Thymus (tissue), 11 donors: ENCODE data around the gene GRID2. TPM values are rescaled to one million over a fixed set of nuclear protein-coding genes. Genes with fewer than 3 reads are reported as not detected.

Experiments used
- DNase-seq, 9 donors: peaks; one replicate each; pipeline ENCODE4 v3.0.0-alpha.2; 2013; ENCODE audit warnings: low spot score in 9 of 9, low read depth in 6 of 9, missing footprints in 1 of 9
- H3K27ac ChIP-seq, 2 donors: one replicate each; pipeline ENCODE4 v1.5.1; 2013; ENCODE audit warnings: control low read depth in 1 of 2, low read depth in 1 of 2, low read length in 1 of 2, mild to moderate bottlenecking in 1 of 2, moderate library complexity in 1 of 2
- H3K27me3 ChIP-seq, 2 donors: one replicate each; pipeline ENCODE4 v1.5.1; 2013; ENCODE audit warnings: low read length in 1 of 2; ENCODE audit not compliant: control insufficient read depth in 2 of 2, insufficient read depth in 1 of 2
- H3K36me3 ChIP-seq, 2 donors: one replicate each; pipeline ENCODE4 v1.5.1; 2013; ENCODE audit warnings: low read length in 1 of 2, mild to moderate bottlenecking in 1 of 2, moderate library complexity in 1 of 2; ENCODE audit not compliant: control insufficient read depth in 2 of 2, insufficient read depth in 2 of 2
- H3K4me1 ChIP-seq, 2 donors: one replicate each; pipeline ENCODE4 v1.5.1; 2013; ENCODE audit warnings: low read length in 2 of 2; ENCODE audit not compliant: control insufficient read depth in 2 of 2, insufficient read depth in 2 of 2
- H3K4me3 ChIP-seq, 2 donors: one replicate each; pipeline ENCODE4 v1.5.1; 2013; ENCODE audit warnings: low read length in 2 of 2, control low read depth in 1 of 2, mild to moderate bottlenecking in 1 of 2
- H3K9me3 ChIP-seq, 2 donors: one replicate each; pipeline ENCODE4 v1.5.1; 2013; ENCODE audit warnings: low read length in 1 of 2, mild to moderate bottlenecking in 1 of 2; ENCODE audit not compliant: control insufficient read depth in 2 of 2, insufficient read depth in 1 of 2
- WGBS: extraction: QIAGEN DNeasy Blood & Tissue Kit; methylation state at CpG from one replicate; pipeline ENCODE4 v1.1.7; 2013; 5-methylcytosine and 5-hydroxymethylcytosine counted together
- polyA plus RNA-seq: library from polyadenylated mRNA; stranded (reverse); fragments of 200-250 nt; gene quantifications from one replicate; pipeline ENCODE4 v1.2.3, GENCODE V29; 2013
- total RNA-seq: library from RNA; stranded (reverse); fragments of 120-200 nt; gene quantifications from one replicate; pipeline ENCODE4 v1.2.4, GENCODE V29; 2013
- donor health status: healthy.

The GRID2 gene
- total and polyA plus RNA-seq, 2 donors, result 0.05 to 0.09 TPM

- Histone ChIP-seq H3K9me3 (no peaks in the 10 kb centered on the region), H3K36me3 (no peaks in the 10 kb centered on the region), H3K27ac (no peak overlapping the region), H3K4me1 (no peaks in the 10 kb centered on the region), H3K27me3 (no peaks in the 10 kb centered on the region), H3K4me3 (no peak overlapping the region)
- DNase-seq, result no peak
- WGBS, result 96% methylated on average over 3 of the region's 3 CpGs
Measured at GRCh38 chr4:93775551-93775950, 1471.8 kb downstream of the GRID2 start.

- H3K4me3 ChIP-seq, result no peak overlapping the region
- no peaks in the 10 kb centered on the region for H3K36me3 ChIP-seq
- no peak for DNase-seq
- H3K27me3 ChIP-seq, result no peaks in the 10 kb centered on the region
- H3K9me3 ChIP-seq, result no peaks in the 10 kb centered on the region
- WGBS, result 89% methylated on average over 4 of the region's 4 CpGs
- H3K4me1 ChIP-seq, result no peaks in the 10 kb centered on the region
- no peak overlapping the region for H3K27ac ChIP-seq
Measured at GRCh38 chr4:93776386-93777080, 1472.8 kb downstream of the GRID2 start.

- WGBS, result 97% methylated on average over 1 of the region's 1 CpG
- DNase-seq, result no peak
- Histone ChIP-seq H3K4me3 (no peak overlapping the region), H3K36me3 (no peaks in the 10 kb centered on the region), H3K27ac (no peak overlapping the region), H3K4me1 (no peaks in the 10 kb centered on the region), H3K27me3 (no peaks in the 10 kb centered on the region), H3K9me3 (no peaks in the 10 kb centered on the region)
Measured at GRCh38 chr4:93777081-93777460, 1473.3 kb downstream of the GRID2 start.

- no peaks in the 10 kb centered on the region for H3K36me3 ChIP-seq
- WGBS, result 43% methylated on average over 2 of the region's 2 CpGs
- H3K9me3 ChIP-seq, result no peaks in the 10 kb centered on the region
- DNase-seq, result no peak
- no peak overlapping the region for H3K27ac ChIP-seq
- H3K4me3 ChIP-seq, result no peak overlapping the region
- no peaks in the 10 kb centered on the region for H3K27me3 ChIP-seq
- no peaks in the 10 kb centered on the region for H3K4me1 ChIP-seq
Measured at GRCh38 chr4:93779228-93779627, 1475.5 kb downstream of the GRID2 start.

GRCh38 chr4:93780080-93780479 is 1476.3 kb downstream of the GRID2 start:
- H3K4me3 ChIP-seq, result no peak overlapping the region
- no peak overlapping the region for H3K27ac ChIP-seq
- H3K36me3 ChIP-seq, result no peaks in the 10 kb centered on the region
- H3K9me3 ChIP-seq, result no peaks in the 10 kb centered on the region
- WGBS, result 94% methylated on average over 5 of the region's 5 CpGs
- H3K4me1 ChIP-seq, result no peaks in the 10 kb centered on the region
- H3K27me3 ChIP-seq, result no peaks in the 10 kb centered on the region
- DNase-seq, result no peak

- Histone ChIP-seq H3K9me3 (no peaks in the 10 kb centered on the region), H3K36me3 (no peaks in the 10 kb centered on the region), H3K27ac (no peak overlapping the region), H3K27me3 (no peaks in the 10 kb centered on the region), H3K4me1 (no peaks in the 10 kb centered on the region), H3K4me3 (no peak overlapping the region)
- no peak for DNase-seq
- 96% methylated on average over 9 of the region's 9 CpGs for WGBS
Measured at GRCh38 chr4:93781198-93781597, 1477.4 kb downstream of the GRID2 start.

- Histone ChIP-seq H3K4me1 (no peaks in the 10 kb centered on the region), H3K9me3 (no peaks in the 10 kb centered on the region), H3K27ac (no peak overlapping the region), H3K4me3 (no peak overlapping the region), H3K27me3 (no peaks in the 10 kb centered on the region), H3K36me3 (no peaks in the 10 kb centered on the region)
- no peak for DNase-seq
- WGBS, result 87% methylated on average over 2 of the region's 2 CpGs
Measured at GRCh38 chr4:93786149-93786548, 1482.4 kb downstream of the GRID2 start.

GRCh38 chr4:93788712-93789111 is 1484.9 kb downstream of the GRID2 start:
- no peaks in the 10 kb centered on the region for H3K9me3 ChIP-seq
- DNase-seq, result no peak
- no peaks in the 10 kb centered on the region for H3K27me3 ChIP-seq
- no peaks in the 10 kb centered on the region for H3K36me3 ChIP-seq
- H3K4me1 ChIP-seq, result no peaks in the 10 kb centered on the region
- no peak overlapping the region for H3K27ac ChIP-seq
- H3K4me3 ChIP-seq, result no peak overlapping the region
- 98% methylated on average over 1 of the region's 1 CpG for WGBS

- WGBS, result under 1% methylated on average over 3 of the region's 3 CpGs
- DNase-seq, result peak in 7 of 9 donors; percentile 6 to 56 (median 17)
- H3K9me3 ChIP-seq, result no peaks in the 10 kb centered on the region
- no peaks in the 10 kb centered on the region for H3K27me3 ChIP-seq
- no peaks in the 10 kb centered on the region for H3K4me1 ChIP-seq
- H3K4me3 ChIP-seq, result no peak overlapping the region
- H3K27ac ChIP-seq, result no peak overlapping the region
- H3K36me3 ChIP-seq, result no peaks in the 10 kb centered on the region
Measured at GRCh38 chr4:93791570-93792195, 1487.9 kb downstream of the GRID2 start.
